ENCODE results near the gene IL13RA1.

DNA sequence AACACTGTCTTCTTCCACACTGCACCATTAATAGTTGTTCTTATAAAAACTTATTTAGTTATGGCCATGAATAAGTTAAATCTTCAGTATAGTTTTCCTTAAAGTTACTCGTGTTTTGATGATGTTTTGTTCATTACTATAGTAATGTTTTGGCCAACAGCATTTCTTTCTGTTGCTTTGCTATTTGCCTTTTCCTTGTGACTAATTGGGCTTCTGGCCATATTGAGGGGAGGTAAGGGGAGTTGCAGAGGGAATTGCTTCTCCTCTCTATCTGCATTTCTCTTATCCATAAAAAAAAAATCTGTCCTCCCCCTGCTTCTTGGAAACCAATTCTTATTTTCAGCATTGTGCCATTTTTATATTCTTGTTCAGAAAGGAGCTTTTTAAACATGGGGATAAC lies 53.5 kb downstream of the IL13RA1 start:
- TF ChIP-seq, protein P1, sequence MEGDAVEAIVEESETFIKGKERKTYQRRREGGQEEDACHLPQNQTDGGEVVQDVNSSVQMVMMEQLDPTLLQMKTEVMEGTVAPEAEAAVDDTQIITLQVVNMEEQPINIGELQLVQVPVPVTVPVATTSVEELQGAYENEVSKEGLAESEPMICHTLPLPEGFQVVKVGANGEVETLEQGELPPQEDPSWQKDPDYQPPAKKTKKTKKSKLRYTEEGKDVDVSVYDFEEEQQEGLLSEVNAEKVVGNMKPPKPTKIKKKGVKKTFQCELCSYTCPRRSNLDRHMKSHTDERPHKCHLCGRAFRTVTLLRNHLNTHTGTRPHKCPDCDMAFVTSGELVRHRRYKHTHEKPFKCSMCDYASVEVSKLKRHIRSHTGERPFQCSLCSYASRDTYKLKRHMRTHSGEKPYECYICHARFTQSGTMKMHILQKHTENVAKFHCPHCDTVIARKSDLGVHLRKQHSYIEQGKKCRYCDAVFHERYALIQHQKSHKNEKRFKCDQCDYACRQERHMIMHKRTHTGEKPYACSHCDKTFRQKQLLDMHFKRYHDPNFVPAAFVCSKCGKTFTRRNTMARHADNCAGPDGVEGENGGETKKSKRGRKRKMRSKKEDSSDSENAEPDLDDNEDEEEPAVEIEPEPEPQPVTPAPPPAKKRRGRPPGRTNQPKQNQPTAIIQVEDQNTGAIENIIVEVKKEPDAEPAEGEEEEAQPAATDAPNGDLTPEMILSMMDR (IDR thresholded peaks at IDR 0.05 in 2 of 3, conservative IDR thresholded peaks at IDR 0.05 in 1 of 3; ENCODE audit: borderline replicate concordance in 1 of 3, insufficient read depth in 1 of 3, low read depth in 2 of 3, low read length in 2 of 3): no peak
- TF ChIP-seq YY1 (IDR thresholded peaks at IDR 0.05; ENCODE audit: extremely low read depth, insufficient replicate concordance, low read depth, low read length): no peak
